Right hindlimb (tissue), 1 donor: Measurements from ENCODE around the gene ITGA1.
A peak's percentile ranks its signal among the peaks of the same experiment; 100 is the strongest.
"Not testable (repeated sequence)": the region's sequence is repeated elsewhere in the genome, so short reads cannot be mapped to it uniquely, and the experiment has no call there.

Experiments
- DNase-seq: peaks from one replicate; pipeline ENCODE4 v3.0.0-alpha.2; 2018

ITGA1 gene

DNA sequence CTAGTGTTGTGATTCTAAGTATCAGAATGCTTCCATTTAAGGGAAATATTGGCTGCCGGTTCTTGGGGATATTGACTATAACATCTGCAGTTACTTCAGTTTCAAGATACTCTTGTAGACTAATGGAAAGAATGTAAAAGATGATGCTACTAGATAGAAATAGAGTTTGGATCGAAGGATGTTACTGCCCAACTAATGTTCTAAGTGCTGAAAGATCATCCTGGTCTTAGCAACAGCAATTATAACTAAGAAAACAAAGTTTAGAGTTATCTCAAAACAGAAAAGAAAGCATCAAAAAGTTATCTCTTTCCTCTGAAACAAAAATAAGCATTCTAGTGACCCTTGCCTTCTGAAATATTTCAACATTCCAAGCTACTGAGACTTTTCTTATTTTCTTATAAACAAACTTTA is 49.9 kb downstream of the ITGA1 start:
- no peak for DNase-seq

- no peak for DNase-seq
Observed at GRCh38 chr5:52838326-52839015, 50.8 kb downstream of the ITGA1 start.

DNA sequence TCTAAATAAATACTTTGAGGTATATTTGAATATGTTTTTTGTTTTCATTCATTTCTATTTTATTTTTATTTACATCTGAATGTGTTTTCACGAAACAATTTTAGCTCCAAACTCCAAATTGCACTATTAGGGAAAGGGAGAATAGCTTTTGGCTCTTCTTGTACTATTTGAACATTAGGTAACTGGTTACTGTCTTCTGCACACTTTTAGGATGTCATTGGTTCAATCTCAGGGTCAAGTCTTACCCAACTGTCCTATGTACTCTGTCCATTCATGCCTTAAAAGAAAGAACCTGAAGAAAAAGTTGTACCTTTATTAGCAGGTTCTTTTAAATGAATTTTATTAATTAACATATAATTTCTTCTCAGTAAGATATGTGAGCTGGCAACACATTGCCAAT is 51.6 kb downstream of the ITGA1 start:
- DNase-seq, result no peak

DNA sequence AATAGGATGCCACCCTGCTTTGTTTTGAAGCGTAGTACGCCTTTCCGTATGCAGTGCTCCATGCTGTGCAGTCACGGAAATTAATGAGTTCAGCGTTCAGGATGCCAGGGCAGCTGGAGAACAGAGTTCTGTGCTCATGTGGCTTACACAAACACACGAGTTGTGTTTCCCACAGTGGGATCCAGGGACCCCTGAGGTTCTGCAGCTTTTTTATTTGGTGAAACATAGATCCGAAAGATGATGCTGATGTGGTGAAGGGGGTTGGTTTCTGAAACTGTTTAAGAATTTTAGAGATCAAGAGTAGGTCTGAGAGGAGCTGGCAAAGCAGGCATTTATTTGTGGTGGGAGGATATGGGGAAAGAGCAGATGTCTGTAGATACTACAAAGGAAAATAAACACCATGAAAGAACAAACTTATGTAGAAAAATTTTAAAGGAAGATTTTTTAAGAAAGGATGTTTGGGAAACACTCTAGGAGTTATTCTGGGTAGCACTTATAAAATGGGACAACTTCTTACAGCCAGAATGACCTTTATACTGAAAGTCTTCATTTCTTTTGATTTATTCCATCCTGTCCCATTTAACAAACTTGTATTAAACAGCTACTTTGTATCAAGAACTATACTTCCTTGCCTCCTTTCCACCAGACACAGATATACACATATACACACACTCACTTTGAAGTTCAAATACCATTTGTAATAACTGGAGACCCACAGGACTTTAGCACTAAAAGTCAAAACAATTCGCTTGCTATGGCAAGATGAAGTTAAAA is 52.7 kb downstream of the ITGA1 start:
- peak; percentile 59 for DNase-seq

DNA sequence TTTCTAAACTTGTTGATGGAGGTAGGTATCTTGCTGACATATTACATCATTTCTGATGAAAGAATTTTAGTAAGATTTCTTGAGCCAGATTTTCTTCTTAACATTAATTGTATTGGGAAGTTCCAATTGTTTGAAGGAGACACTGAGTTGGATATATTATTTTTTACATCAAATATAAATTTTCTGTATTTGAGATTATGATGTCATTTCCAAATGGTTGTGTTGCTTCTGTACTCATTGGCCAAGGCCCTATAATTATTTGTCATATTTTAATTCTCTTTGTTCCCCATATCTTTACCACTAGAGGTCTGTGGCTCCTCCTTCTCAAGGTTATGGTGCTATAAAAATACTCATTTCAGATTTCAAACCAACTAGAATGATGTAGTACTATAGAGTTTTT is 53.4 kb downstream of the ITGA1 start:
- no peak for DNase-seq

DNA sequence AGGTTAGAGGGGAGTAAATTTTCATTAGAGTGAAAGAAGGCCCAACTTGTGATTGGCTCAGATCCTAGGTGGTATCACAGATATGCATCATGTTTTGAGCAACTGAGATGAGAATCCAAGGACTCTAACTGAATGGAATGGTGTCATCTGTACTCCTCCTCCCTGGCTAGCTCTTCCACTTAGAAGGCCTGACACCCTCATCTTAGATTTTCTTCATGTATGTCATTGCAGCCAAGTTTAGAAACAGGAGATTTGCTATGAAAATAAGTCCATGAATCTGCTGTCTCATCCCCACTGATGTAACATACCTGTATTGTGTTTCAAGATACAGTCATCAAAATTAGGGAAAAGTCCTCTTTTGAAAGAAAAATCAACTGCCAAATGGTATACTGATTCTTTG is 54.4 kb downstream of the ITGA1 start:
- no peak for DNase-seq

GRCh38 chr5:52844885-52845284 is 57.2 kb downstream of the ITGA1 start:
- DNase-seq, result no peak

GRCh38 chr5:52846182-52846842 is 58.6 kb downstream of the ITGA1 start:
- no peak for DNase-seq

- not testable (repeated sequence) for DNase-seq
Observed at GRCh38 chr5:52848688-52849087, 61.0 kb downstream of the ITGA1 start.

DNA sequence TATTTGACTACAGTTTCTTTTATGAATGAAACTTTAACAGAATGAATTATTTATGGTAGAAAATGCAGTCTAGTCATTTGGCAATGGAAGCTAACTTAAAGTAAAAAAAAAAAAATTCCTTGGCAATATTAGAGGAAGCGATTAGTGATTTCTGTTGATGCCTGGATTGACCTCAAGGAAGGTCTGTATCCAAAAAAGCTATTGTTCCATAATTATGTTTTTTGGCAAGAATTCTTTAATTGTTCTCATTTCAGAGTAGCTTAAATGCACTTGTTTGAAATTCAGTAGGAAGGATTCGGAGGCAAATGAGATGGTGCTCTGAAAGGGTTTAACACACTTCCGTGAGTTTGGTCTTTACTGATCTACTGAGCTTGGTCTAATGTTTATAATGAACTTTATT is 61.8 kb downstream of the ITGA1 start:
- DNase-seq, result no peak

DNA sequence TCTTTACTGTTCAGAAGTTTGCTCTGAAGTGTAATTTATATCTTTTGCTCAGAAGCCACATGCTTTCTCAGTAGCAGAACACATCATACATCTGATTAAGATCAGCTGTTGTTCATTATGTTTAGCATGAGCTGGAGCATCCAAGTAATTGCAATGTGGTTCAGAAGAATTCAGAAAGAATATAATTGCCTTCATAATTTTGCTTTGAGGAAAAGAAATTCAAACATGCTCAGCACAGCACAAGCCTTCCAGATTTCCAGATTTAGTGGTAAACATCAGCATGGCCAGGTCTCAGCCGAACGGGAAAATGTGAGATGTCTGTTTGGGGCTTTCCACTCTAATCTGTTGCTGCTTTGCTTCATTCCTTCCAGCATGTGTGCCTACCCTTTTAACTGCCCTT is 65.9 kb downstream of the ITGA1 start:
- DNase-seq, result no peak

GRCh38 chr5:52854301-52854700 is 66.6 kb downstream of the ITGA1 start:
- DNase-seq, result no peak

DNA sequence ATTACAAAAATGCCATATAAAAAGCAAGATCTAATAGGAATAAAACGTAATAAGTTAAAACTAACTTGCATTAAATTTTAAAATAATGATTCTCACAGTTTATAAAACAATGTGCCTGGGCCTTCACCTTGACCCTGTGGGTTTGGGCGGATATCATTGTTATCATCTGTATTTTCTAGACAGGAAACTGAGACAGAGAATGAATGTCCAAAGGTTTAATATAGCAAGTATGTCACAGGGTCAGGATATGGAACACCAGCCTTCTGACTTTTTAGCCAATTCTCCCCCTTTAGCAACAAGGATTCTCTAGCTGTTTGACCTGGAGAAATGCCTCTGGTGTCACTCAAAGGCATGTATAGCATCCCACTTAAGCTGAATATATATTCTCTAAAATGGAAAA is 67.2 kb downstream of the ITGA1 start:
- no peak for DNase-seq

DNA sequence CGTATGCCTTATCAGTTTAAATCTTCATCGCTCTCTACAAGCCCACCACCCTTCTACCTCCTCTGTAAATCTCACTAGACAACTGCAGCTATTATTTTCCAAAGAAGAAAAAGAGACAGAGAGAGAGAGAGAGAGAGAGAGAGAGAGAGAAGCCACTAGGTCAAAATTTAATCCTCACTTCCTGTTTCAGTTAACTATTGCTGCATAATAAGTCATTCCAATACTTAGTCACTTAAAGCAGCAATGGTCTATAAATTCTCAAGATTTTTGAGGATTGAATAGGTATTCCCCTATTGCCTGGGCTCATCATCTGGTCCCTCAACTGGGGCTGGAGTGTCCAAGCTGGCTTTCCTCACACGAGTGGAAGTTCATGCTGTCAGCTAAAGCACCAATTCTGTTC is 68.8 kb downstream of the ITGA1 start:
- DNase-seq, result no peak

DNA sequence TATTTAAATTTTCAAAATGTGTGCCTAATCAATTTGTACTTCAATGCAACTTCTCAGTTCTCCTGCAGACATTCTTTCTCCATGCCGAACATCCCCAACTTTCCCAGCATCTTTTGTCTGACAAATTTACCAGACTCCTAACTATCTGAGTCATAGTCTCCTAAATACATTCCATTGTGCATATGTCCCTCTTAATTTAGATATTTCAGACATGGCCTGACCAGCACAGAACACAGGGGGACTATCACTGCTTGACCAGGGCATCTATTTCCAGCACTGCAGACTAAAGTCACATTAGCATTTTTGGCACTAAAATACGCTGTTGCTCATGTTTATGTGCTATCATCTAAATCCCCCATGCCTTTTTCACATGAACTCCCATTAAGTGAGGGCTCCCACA is 71.9 kb downstream of the ITGA1 start:
- DNase-seq, result peak; percentile 22

GRCh38 chr5:52861368-52861767 is 73.7 kb downstream of the ITGA1 start:
- no peak for DNase-seq

DNA sequence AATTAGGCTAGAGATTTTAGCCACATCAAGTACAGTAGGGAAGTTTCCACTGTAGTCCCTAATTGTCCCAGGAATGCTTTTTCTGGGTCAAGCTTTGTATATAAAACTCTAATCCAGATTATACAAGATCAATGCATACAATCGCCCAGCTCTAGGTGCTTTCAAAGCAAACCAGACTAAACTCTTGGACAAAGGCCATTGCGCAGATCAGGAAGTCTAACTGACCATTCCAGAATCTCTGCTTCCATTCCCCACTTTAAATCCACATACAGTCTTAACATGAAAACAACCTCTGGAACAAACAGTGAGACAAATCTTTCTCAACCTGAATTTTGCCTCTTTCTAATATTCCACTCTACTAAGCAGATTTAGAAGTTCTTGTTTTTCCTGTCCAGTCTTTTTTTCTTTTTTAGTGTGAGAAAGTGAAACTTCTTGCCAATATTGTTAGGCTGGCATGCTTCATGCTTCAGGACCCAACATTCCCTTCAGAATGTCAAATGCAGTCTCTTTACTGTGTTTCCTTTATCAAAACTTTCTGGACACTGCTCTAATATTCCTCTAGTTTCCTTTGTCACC is 76.1 kb downstream of the ITGA1 start:
- no peak for DNase-seq

DNA sequence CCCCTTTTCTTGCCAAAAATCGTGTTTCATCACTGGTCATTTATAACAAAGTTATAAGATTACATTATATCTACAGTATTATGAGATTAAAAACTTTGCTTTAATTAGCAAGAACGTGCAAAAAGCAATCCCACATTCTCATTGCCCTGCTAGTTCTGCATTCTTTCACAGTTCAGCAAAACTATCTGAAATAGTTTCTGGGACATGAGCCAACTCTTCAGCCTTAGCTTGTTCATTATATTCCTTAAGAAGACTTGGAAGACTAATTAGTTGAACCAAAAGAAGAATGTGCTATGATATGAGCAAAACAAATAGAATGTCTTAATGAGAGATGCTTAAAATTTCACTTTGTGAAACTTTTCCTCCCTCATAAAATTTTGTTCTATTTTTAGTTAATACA is 76.7 kb downstream of the ITGA1 start:
- no peak for DNase-seq

- no peak for DNase-seq
Observed at GRCh38 chr5:52864884-52865283, 77.2 kb downstream of the ITGA1 start.

DNA sequence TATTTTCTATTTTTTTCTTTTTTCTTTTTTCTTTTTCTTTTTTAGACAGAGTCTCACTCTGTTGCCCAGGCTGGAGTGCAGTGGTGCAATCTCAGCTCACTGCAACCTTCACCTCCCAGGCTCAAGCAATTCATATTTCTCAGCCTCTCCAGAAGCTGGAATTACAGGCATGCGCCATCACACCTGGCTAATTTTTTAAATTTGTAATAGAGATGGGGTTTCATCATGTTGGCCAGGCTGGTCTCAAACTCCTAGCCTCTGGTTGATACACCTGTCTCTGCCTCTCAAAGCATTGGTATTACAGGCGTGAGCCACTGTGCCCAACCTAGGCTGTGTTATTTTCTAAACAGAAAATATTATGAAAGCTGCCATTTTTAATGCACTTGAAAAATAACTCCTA is 78.3 kb downstream of the ITGA1 start:
- DNase-seq, result not testable (repeated sequence)

GRCh38 chr5:52867809-52868208 is 80.1 kb downstream of the ITGA1 start:
- no peak for DNase-seq

DNA sequence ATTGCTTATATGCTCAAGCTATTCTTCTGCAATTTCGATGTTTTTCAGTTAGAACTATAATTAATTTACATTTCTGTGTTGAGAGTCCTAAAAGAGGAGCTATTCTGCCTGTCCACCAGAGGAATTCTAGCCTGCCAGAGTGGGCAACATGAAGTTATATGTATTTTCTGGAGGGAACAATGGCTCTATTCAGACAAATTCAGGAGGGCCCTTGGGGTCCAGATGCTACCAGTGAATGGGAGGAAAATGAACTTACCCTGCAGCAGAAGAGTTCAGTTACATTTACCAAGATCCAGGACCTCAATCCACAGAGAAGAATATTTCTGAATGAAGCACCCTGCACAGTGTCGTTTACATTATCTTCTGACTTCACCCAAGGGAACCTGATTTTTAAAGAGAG is 80.7 kb downstream of the ITGA1 start:
- DNase-seq, result no peak

DNA sequence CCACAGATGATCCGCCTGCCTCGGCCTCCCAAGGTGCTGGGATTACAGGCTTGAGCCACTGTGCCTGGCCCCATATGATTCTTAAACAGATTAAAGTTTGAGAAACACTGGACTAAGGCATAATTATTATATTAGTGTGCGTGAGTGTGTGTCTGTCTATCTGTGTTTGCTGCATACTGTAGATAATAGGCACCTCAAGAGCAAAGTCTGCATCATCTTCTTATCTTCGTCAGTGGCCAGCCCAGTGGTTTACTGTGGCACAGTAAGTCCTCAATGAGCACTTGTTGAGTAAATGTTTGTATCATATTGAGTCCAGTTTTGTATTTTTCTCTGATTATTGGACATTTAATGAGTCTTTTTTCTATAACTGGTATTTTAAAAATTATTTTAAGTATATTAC is 81.7 kb downstream of the ITGA1 start:
- DNase-seq, result no peak

GRCh38 chr5:52870448-52870847 is 82.7 kb downstream of the ITGA1 start:
- peak; percentile 27 for DNase-seq
